HG02938 (cell line): ENCODE results near the gene EIF4A3.

Experiments used
- ATAC-seq: cut with Tn5 transposase; IDR thresholded peaks from one replicate; pipeline ENCODE4 v1.9.1; 2021; ENCODE audit warnings: mild to moderate bottlenecking, moderate library complexity; ENCODE audit not compliant: unreplicated experiment

The EIF4A3 gene

GRCh38 chr17:80147035-80147822, at the start of gene EIF4A3:
EIF4A3 (minus strand) TSS chr17:80147128; CDS start chr17:80146961, 167 bp downstream.
- ATAC-seq: peak; percentile 87

GRCh38 chr17:80196652-80197051, 49.7 kb upstream of the EIF4A3 start:
- no peak for ATAC-seq

- no peak for ATAC-seq
Measured at GRCh38 chr17:80195671-80196529, 49.0 kb upstream of the EIF4A3 start.

GRCh38 chr17:80195141-80195540, 48.2 kb upstream of the EIF4A3 start:
- no peak for ATAC-seq

GRCh38 chr17:80191865-80192661, 45.1 kb upstream of the EIF4A3 start:
- ATAC-seq: no peak

GRCh38 chr17:80191192-80191591, 44.3 kb upstream of the EIF4A3 start:
- ATAC-seq: no peak

GRCh38 chr17:80190716-80191115, 43.8 kb upstream of the EIF4A3 start:
- ATAC-seq: no peak

- no peak for ATAC-seq
Measured at GRCh38 chr17:80189611-80190010, 42.7 kb upstream of the EIF4A3 start.

GRCh38 chr17:80187515-80187941, 40.6 kb upstream of the EIF4A3 start:
- no peak for ATAC-seq

GRCh38 chr17:80187090-80187489, 40.2 kb upstream of the EIF4A3 start:
- ATAC-seq: no peak

- ATAC-seq: no peak
Measured at GRCh38 chr17:80185968-80186367, 39.0 kb upstream of the EIF4A3 start.

GRCh38 chr17:80184423-80184714, 37.4 kb upstream of the EIF4A3 start:
- ATAC-seq: no peak

- ATAC-seq: no peak
Measured at GRCh38 chr17:80183581-80184422, 36.9 kb upstream of the EIF4A3 start.

- ATAC-seq: no peak
Measured at GRCh38 chr17:80182845-80183223, 35.9 kb upstream of the EIF4A3 start.

GRCh38 chr17:80182118-80182844, 35.4 kb upstream of the EIF4A3 start:
- ATAC-seq: no peak

- no peak for ATAC-seq
Measured at GRCh38 chr17:80181431-80181830, 34.5 kb upstream of the EIF4A3 start.

GRCh38 chr17:80180192-80180591, 33.3 kb upstream of the EIF4A3 start:
- ATAC-seq: no peak

- ATAC-seq: no peak
Measured at GRCh38 chr17:80177986-80178595, 31.2 kb upstream of the EIF4A3 start.

GRCh38 chr17:80176757-80177156, 29.8 kb upstream of the EIF4A3 start:
- ATAC-seq: no peak
